Gastroesophageal sphincter (tissue), 3 donors: ENCODE measurements around the gene CIAO2A.

Experiments
- CTCF ChIP-seq, 4 experiments: fragments of 200-600 bp in 2 of 4; fragments of 450-650 bp in 2 of 4; sonication (generic) in 1 of 4; IDR thresholded peaks; one replicate each; pipeline ENCODE4 v1.5.1; 2017 to 2019; ENCODE audit warnings: antibody characterized with exemption in 4 of 4, mild to moderate bottlenecking in 2 of 4, moderate library complexity in 2 of 4
- EP300 ChIP-seq: sonication (generic); formaldehyde crosslinking; IDR thresholded peaks from one replicate; pipeline ENCODE4 v1.6.1; 2017; ENCODE audit warnings: antibody characterized with exemption, mild to moderate bottlenecking
- POLR2AphosphoS5 ChIP-seq: sonication (generic); formaldehyde crosslinking; IDR thresholded peaks from one replicate; pipeline ENCODE4 v1.6.1; 2017; ENCODE audit warnings: antibody characterized with exemption

- no peak for TF ChIP-seq CTCF (IDR thresholded peaks at IDR 0.05)
- no peak for TF ChIP-seq POLR2AphosphoS5
- TF ChIP-seq EP300: no peak
Observed at GRCh38 chr15:64070106-64070505, 23.5 kb downstream of the CIAO2A start.
